ENCODE results near the gene ABLIM1. TPM values are rescaled to one million over a fixed set of nuclear protein-coding genes. Genes with fewer than 3 reads are reported as not detected.

The ABLIM1 gene
- total RNA-seq, 2 experiments from 2014 or later = 157 to 159 TPM

DNA sequence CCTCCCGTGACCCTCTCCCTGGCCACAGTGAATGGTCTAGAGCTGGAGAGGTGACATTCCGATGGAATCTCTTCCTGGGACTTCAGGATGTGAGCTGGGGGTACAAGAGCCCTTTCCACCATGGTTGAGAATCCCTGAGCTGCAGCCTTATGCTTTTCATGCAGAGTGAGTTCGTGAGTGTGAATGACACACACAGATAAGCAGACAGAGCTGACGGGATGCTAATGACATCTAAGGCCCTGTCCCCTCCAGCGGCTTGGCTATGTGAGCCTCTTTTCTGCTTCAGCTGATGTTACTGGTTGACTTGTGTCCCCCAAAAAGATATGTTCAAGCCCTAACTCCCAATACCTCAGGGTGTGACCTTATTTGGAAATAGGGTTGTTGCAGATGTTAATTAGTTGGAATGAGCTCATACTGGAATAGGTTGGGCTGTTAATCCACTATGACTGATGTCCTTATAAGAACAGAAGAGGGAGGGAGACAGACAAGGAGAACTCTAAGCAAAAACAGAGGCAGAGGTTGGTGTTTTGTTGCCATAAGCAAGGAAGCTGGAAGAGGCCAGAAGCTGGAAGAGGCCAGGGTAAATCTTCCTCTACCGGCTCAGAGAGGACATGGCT lies 142.7 kb downstream of the ABLIM1 start:
- intact Hi-C loops (cut with micrococcal nuclease) = loop anchor here (1.0 kb wide), 2 partner anchors 11 to 16 kb away; no protein-coding TSS in a partner anchor
- CTCF ChIA-PET = interaction anchor here (0.5 to 21.9 kb wide), 11 partner anchors 9 to 212 kb away, joined by 3 to 307 read pairs (median 4); no protein-coding TSS in a partner anchor
- Mint-ChIP-seq H3K4me3 (peak overlapping the region; percentile 8), H3K36me3 (ENCODE audit: low read depth) (peaks cover 6% of the 10 kb centered on the region), H3K9me3 (no peaks in the 10 kb centered on the region), H3K4me1 (ENCODE audit: low read depth) (peaks cover 90% of the 10 kb centered on the region), H3K27ac (peak overlapping the region; percentile 80), H3K27me3 (ENCODE audit: low read depth) (no peaks in the 10 kb centered on the region)
- DNase-seq = peak; percentile 42

GRCh38 chr10:114513381-114513792 lies 144.7 kb downstream of the ABLIM1 start:
- Mint-ChIP-seq H3K27me3 (ENCODE audit: low read depth) (no peaks in the 10 kb centered on the region), H3K27ac (peak overlapping the region; percentile 85), H3K4me3 (peak overlapping the region; percentile 74), H3K9me3 (no peaks in the 10 kb centered on the region), H3K36me3 (ENCODE audit: low read depth) (peaks cover 8% of the 10 kb centered on the region), H3K4me1 (ENCODE audit: low read depth) (peaks cover 84% of the 10 kb centered on the region)
- intact Hi-C loops (cut with micrococcal nuclease) = no loop called here
- no peak for DNase-seq
- CTCF ChIA-PET = interaction anchor here (0.7 to 21.9 kb wide), 8 partner anchors 11 to 42 kb away, joined by 3 to 307 read pairs (median 4); no protein-coding TSS in a partner anchor

DNA sequence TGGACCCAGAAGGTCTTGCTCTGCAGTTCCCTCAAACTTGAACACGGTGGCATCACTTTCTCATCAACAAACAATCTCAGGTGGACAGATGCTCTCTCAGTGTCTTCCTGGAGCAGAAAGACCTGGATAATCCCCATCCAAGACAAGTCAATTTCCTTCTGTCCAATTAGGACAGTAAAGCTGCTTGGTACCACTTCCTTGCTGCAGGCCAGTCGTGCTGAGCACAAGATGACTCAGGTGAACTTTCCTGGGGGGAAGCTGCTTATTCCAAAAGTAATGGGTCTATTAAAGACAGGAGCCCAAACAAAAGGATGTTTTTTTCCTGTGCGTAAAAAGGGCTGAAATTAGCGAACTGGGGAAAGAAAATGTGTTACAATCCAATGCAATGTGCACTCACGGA lies 146.2 kb downstream of the ABLIM1 start:
- peak overlapping the region; percentile 74 for H3K4me3 Mint-ChIP-seq
- H3K27ac Mint-ChIP-seq = peak overlapping the region; percentile 85

DNA sequence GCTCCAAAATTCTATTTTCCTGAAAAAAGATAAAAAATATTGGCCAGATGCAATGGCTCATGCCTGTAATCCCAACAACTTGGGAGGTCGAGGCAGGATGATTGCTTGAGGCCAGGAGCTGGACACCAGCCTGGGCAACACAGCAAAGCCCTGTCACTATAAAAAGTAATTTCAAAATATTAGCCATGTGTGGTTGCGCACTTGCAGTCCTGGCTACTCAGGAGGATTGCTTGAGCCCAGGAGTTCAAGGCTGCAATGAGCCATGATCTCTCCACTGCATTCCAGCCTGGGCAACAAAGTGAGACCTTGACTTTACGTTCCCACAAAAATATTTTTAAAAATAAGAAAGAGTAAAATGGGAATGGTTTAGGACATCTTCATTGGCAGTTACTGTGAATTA lies 149.7 kb downstream of the ABLIM1 start:
- no peak overlapping the region for H3K4me3 Mint-ChIP-seq
- no peak for DNase-seq
- intact Hi-C loops (cut with micrococcal nuclease) = no loop called here
- CTCF ChIA-PET = interaction anchor here (1.6 kb wide), 1 partner anchor 17 kb away, joined by 3 read pairs; no protein-coding TSS in a partner anchor
- H3K4me1 Mint-ChIP-seq (ENCODE audit: low read depth) = peaks cover 85% of the 10 kb centered on the region
- H3K27ac Mint-ChIP-seq = no peak overlapping the region
- H3K36me3 Mint-ChIP-seq (ENCODE audit: low read depth) = peaks cover 14% of the 10 kb centered on the region
- no peaks in the 10 kb centered on the region for H3K9me3 Mint-ChIP-seq
- no peaks in the 10 kb centered on the region for H3K27me3 Mint-ChIP-seq (ENCODE audit: low read depth)

More for the DNA sequence above, 146.2 kb downstream of the ABLIM1 start:
- intact Hi-C loops (cut with micrococcal nuclease) = no loop called here
- H3K36me3 Mint-ChIP-seq (ENCODE audit: low read depth) = peaks cover 8% of the 10 kb centered on the region
- no peaks in the 10 kb centered on the region for H3K9me3 Mint-ChIP-seq
- CTCF ChIA-PET = no interaction called here
- H3K4me1 Mint-ChIP-seq (ENCODE audit: low read depth) = peaks cover 85% of the 10 kb centered on the region
- no peaks in the 10 kb centered on the region for H3K27me3 Mint-ChIP-seq (ENCODE audit: low read depth)
- no peak for DNase-seq

GRCh38 chr10:114507449-114507848 lies 150.6 kb downstream of the ABLIM1 start:
- peaks cover 84% of the 10 kb centered on the region for H3K4me1 Mint-ChIP-seq (ENCODE audit: low read depth)

DNA sequence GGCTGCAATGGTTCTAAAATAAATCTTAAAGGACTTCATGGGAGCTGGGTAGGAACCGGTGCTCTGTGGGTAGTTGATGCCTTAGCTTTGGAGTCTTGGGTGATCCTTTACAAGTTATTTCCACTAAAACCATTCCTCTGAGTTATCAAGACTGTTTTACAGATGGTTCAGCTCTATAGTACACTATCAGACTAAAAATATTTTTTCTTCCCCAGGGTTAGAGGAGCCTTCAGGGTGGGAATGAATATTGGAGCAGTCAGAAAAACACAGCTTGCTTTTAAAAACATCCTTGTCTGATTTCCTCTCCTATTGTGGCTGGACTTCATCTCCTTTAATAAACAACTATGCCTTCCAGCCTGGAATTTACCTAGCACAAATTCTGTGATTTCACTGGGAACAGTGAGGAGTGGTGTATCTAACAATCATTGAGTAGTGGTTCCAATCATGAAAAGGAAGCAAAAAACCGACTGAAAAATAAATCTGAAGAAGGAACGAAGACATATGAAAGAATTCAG lies 151.1 kb downstream of the ABLIM1 start:
- Mint-ChIP-seq H3K36me3 (ENCODE audit: low read depth) (peaks cover 17% of the 10 kb centered on the region), H3K4me1 (ENCODE audit: low read depth) (peaks cover 83% of the 10 kb centered on the region), H3K9me3 (no peaks in the 10 kb centered on the region), H3K27me3 (ENCODE audit: low read depth) (no peaks in the 10 kb centered on the region), H3K4me3 (no peak overlapping the region), H3K27ac (peak overlapping the region; percentile 55)
- intact Hi-C loops (cut with micrococcal nuclease) = no loop called here
- CTCF ChIA-PET = interaction anchor here (0.9 to 1.6 kb wide), 3 partner anchors 8 to 36 kb away, joined by 3 to 4 read pairs (median 4); no protein-coding TSS in a partner anchor
- no peak for DNase-seq

More at GRCh38 chr10:114507449-114507848, 150.6 kb downstream of the ABLIM1 start:
- CTCF ChIA-PET = interaction anchor here (0.9 to 1.6 kb wide), 3 partner anchors 8 to 36 kb away, joined by 3 to 4 read pairs (median 4); no protein-coding TSS in a partner anchor
- no peaks in the 10 kb centered on the region for H3K27me3 Mint-ChIP-seq (ENCODE audit: low read depth)
- peak; percentile 29 for DNase-seq
- no peak overlapping the region for H3K4me3 Mint-ChIP-seq
- peaks cover 16% of the 10 kb centered on the region for H3K36me3 Mint-ChIP-seq (ENCODE audit: low read depth)
- peak overlapping the region; percentile 55 for H3K27ac Mint-ChIP-seq
- H3K9me3 Mint-ChIP-seq = no peaks in the 10 kb centered on the region
- intact Hi-C loops (cut with micrococcal nuclease) = no loop called here

- peak overlapping the region; percentile 62 for H3K27ac Mint-ChIP-seq
- H3K9me3 Mint-ChIP-seq = no peaks in the 10 kb centered on the region
- no peaks in the 10 kb centered on the region for H3K27me3 Mint-ChIP-seq (ENCODE audit: low read depth)
- intact Hi-C loops (cut with micrococcal nuclease) = loop anchor here (5.0 kb wide), 1 partner anchor 823 kb away; no protein-coding TSS in a partner anchor
- CTCF ChIA-PET = interaction anchor here (0.7 to 1.3 kb wide), 3 partner anchors 14 to 41 kb away, joined by 3 to 6 read pairs (median 3); no protein-coding TSS in a partner anchor
- no peak overlapping the region for H3K4me3 Mint-ChIP-seq
- no peak for DNase-seq
- H3K36me3 Mint-ChIP-seq (ENCODE audit: low read depth) = peaks cover 19% of the 10 kb centered on the region
- H3K4me1 Mint-ChIP-seq (ENCODE audit: low read depth) = peaks cover 92% of the 10 kb centered on the region
These were observed 153.1 kb downstream of the ABLIM1 start for GRCh38 chr10:114504769-114505579.

DNA sequence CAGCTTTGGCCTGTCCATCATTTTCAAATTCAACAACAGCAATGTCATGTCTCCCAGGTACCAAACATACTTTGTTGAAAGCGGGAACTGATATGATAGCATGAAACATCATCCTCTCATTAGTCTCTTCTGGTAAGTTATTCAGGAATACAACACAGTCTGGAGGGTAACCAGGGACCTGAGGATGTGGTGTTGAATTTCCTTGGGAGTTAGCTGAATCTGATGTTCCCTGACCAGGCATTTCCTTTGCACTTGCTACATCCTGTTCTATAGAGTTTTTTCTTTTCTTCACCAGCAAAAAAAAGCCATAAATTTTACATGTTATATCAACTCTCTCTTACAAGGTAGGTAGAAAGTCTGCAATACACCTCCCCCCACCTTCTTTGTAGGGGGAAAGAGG lies 156.0 kb downstream of the ABLIM1 start:
- no peaks in the 10 kb centered on the region for H3K27me3 Mint-ChIP-seq (ENCODE audit: low read depth)
- DNase-seq = no peak
- peaks cover 16% of the 10 kb centered on the region for H3K36me3 Mint-ChIP-seq (ENCODE audit: low read depth)
- peak overlapping the region; percentile 96 for H3K27ac Mint-ChIP-seq
- intact Hi-C loops (cut with micrococcal nuclease) = loop anchor here (5.0 kb wide), 1 partner anchor 820 kb away; no protein-coding TSS in a partner anchor
- H3K4me3 Mint-ChIP-seq = no peak overlapping the region
- no peaks in the 10 kb centered on the region for H3K9me3 Mint-ChIP-seq
- peaks cover 88% of the 10 kb centered on the region for H3K4me1 Mint-ChIP-seq (ENCODE audit: low read depth)
- CTCF ChIA-PET = interaction anchor here (0.6 to 2.3 kb wide), 5 partner anchors 10 to 288 kb away, joined by 3 to 8 read pairs (median 4); no protein-coding TSS in a partner anchor

GRCh38 chr10:114501650-114502049 lies 156.4 kb downstream of the ABLIM1 start:
- Mint-ChIP-seq H3K4me3 (no peak overlapping the region), H3K9me3 (no peaks in the 10 kb centered on the region), H3K27ac (peak overlapping the region; percentile 96), H3K4me1 (ENCODE audit: low read depth) (peaks cover 88% of the 10 kb centered on the region), H3K36me3 (ENCODE audit: low read depth) (peaks cover 16% of the 10 kb centered on the region), H3K27me3 (ENCODE audit: low read depth) (no peaks in the 10 kb centered on the region)
- intact Hi-C loops (cut with micrococcal nuclease) = loop anchor here (1.0 to 5.0 kb wide), 2 partner anchors 9 to 819 kb away; no protein-coding TSS in a partner anchor
- CTCF ChIA-PET = interaction anchor here (1.3 to 7.3 kb wide), 4 partner anchors 9 to 31 kb away, joined by 3 to 63 read pairs (median 4); no protein-coding TSS in a partner anchor
- DNase-seq = no peak

GRCh38 chr10:114500643-114501042 lies 157.4 kb downstream of the ABLIM1 start:
- no peaks in the 10 kb centered on the region for H3K9me3 Mint-ChIP-seq
- H3K36me3 Mint-ChIP-seq (ENCODE audit: low read depth) = peaks cover 21% of the 10 kb centered on the region
- H3K27ac Mint-ChIP-seq = peak overlapping the region; percentile 96
- CTCF ChIA-PET = interaction anchor here (1.0 to 7.3 kb wide), 7 partner anchors 9 to 44 kb away, joined by 3 to 63 read pairs (median 6); no protein-coding TSS in a partner anchor
- no peaks in the 10 kb centered on the region for H3K27me3 Mint-ChIP-seq (ENCODE audit: low read depth)
- peaks cover 87% of the 10 kb centered on the region for H3K4me1 Mint-ChIP-seq (ENCODE audit: low read depth)
- no peak for DNase-seq
- no peak overlapping the region for H3K4me3 Mint-ChIP-seq
- intact Hi-C loops (cut with micrococcal nuclease) = loop anchor here (1.0 to 5.0 kb wide), 2 partner anchors 8 to 818 kb away; no protein-coding TSS in a partner anchor

DNA sequence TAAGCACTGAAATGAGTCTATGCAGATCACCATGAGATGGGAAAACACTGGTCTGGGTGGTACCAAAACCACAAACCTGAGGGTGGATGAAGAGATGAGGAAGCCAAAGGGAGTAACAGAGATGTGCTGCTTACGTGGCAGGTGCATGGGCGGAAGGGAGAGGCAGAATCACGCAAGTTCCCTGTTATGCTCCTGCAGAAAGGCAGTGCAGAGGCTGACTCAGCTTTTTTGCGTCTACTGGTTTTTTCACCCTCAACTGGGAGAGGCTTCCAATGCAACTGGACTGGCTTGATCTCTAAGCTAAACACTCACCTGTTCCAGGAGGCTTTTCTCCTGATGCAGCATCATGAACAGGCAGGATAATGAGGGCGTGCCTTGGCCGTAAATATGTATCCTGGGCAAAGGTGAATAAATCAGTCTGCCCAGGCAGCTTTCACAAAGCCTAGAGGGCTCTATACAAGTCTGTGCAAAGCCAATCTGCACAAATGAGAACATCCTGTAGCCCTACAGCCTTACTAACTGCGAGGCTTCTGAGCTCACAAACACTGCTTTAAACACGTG lies 158.4 kb downstream of the ABLIM1 start:
- H3K4me1 Mint-ChIP-seq (ENCODE audit: low read depth) = peaks cover 87% of the 10 kb centered on the region
- H3K27ac Mint-ChIP-seq = peak overlapping the region; percentile 96
- peak overlapping the region; percentile 56 for H3K4me3 Mint-ChIP-seq
- H3K36me3 Mint-ChIP-seq (ENCODE audit: low read depth) = peaks cover 27% of the 10 kb centered on the region
- peak; percentile 95 for DNase-seq
- CTCF ChIA-PET = interaction anchor here (1.0 to 7.3 kb wide), 7 partner anchors 10 to 45 kb away, joined by 3 to 63 read pairs (median 6); no protein-coding TSS in a partner anchor
- intact Hi-C loops (cut with micrococcal nuclease) = loop anchor here (1.0 to 10.0 kb wide), 10 partner anchors 11 to 817 kb away; partner anchors contain the start of genes CCDC186, DCLRE1A, NHLRC2 and TRUB1
- H3K9me3 Mint-ChIP-seq = peaks cover 2% of the 10 kb centered on the region
- H3K27me3 Mint-ChIP-seq (ENCODE audit: low read depth) = no peaks in the 10 kb centered on the region

All from activated naive CD4-positive, alpha-beta T cell treated with anti-CD3 and anti-CD28 coated beads for 36 hours (primary cell).